CD4-positive, alpha-beta T cell treated with Interleukin-15 for 4 hours (primary cell): ENCODE measurements around the gene SCAANT1.
A peak's percentile ranks its signal among the peaks of the same experiment; 100 is the strongest.

Experiments
- DNase-seq: peaks from one replicate; pipeline ENCODE4 v3.0.0-alpha.2; 2020; ENCODE audit warnings: low spot score

The SCAANT1 gene

GRCh38 chr3:63911873-63912767 is at the start of gene SCAANT1:
TSS of gene SCAANT1 (minus strand) at chr3:63912383.
- DNase-seq = peak; percentile 85

DNA sequence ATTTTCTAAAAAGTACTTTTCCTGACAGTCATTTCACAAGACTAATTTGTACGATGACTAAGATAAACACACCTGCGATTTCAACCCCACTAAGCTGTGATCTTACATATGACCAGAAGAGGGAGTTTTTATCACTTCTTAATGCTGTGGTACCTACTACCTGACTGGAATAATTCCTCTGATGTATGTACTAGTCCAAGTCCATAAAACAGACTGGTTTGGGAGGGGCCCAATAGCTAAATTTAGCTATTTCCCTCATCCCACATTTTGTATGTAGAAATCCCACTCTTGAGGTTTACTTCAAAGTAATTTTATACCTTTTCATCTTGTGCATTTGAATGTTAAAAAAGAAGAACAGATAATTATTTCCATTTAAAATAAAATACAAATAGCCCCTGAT is 49.7 kb upstream of the SCAANT1 start:
- peak; percentile 76 for DNase-seq

DNA sequence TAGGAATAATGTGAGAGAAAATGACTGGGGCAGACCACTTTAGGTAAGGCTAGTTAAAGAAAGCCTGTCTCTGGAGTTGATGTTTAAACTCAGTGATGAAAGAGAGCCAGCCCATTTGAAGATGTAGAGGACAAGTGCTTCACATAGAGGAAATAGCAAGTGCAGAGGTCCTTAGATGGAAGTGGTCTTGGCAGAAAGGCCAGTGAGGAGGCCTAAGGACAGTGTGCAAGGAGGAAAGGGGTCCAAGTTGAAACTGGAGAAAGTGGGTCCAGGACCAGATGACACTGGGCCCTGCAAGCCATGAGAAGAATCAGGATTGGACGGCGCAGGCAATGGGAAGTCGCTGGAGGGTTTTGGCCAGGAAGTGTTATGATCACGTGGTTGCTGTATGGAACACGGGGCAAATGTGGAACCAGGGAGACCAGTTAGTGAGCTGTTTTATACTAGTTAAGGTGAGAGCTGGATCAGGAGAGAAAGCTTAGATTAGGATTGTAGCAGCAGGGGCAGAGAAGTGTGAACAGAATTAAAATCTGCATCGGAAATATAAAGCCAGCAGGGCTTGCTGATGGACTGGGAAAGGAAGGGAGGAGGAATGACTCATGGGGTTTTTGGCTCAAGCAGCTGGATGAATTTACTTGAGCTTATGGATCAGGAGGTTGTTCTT is 48.0 kb upstream of the SCAANT1 start:
- DNase-seq = no peak

DNA sequence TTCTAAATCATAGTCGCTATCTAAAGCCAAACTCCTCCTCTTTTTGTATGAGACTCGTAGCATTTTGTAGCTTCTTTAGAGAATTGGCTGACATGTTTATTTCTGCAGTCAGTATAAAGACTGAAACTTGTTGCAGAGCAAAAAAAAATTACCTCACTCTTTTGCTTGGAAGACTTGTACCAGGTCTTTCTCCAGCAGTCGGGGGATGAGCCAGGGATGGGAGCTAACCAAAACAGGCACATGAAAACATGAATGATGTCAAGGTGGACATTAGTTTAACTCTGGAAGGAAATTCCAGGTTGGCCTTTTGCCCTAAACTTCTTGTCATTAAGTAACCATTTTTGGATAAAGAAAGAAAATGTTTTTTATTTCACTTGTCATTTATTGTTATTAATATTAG is 47.0 kb upstream of the SCAANT1 start:
- DNase-seq = no peak

- DNase-seq = no peak
These were observed 43.8 kb upstream of the SCAANT1 start for GRCh38 chr3:63955830-63956545.

DNA sequence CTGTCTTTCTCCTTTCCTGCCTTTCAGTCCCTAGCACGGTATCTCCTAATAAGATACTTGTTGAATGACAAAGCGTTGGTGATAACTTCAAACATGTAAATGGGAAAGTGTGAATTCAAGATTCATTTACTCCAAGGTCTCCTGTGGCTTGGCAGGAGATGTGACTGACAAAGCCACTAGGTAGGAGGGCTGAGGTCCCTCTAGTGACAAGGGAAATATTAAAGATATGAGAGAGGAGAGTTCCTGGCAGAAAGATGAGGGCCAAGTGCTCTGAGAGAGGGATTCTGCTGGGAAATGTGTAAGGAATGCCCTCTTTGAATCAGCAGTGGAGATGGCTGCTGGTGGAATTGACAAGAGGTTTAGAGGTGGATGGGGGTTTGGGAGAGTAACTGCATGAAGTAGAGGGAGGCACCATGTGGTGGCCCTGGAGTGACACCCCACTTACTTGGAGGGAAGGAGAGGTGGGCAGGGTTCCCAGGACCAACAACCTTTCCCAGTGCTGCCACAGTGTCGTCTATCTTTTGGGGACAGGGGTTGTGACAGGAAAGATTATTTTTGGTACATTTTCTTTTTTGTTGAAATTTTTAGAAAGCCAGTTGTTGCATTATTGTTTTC is 43.0 kb upstream of the SCAANT1 start:
- DNase-seq = no peak

DNA sequence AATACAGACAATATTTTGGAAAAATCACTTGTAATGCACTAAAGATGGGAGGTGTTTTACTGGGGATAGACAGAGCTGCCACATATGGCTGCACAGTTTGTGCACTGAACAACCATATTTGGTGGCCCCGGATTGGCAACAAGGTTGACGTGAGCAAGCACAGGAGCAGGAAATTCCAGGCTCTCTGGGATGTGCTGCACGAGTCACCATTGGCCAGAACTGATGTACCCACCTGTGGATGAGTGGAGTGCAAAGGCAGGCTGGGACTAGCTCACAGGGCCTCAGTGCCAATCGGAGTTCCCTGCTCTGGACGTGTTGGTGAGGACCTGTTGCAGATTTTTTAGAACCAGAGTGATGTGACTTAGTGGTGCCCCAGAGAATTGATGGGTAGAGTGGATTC is 42.0 kb upstream of the SCAANT1 start:
- no peak for DNase-seq

DNA sequence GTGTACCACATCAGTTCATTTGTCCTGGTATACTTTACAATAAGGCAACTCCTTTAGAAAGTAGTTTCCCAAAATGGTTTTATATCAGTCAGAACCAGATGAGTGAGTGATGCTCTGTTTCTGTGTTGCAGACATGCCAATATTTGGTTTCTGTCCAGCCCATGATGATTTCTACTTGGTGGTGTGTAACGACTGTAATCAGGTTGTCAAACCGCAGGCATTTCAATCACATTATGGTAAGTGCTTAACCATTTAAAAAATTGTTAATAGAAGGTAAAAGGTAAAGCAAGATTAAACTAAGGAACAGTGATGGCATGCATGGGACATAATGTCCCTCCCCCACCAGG is 40.0 kb upstream of the SCAANT1 start:
- DNase-seq = no peak

GRCh38 chr3:63951492-63952247 is 39.5 kb upstream of the SCAANT1 start:
- DNase-seq = no peak

DNA sequence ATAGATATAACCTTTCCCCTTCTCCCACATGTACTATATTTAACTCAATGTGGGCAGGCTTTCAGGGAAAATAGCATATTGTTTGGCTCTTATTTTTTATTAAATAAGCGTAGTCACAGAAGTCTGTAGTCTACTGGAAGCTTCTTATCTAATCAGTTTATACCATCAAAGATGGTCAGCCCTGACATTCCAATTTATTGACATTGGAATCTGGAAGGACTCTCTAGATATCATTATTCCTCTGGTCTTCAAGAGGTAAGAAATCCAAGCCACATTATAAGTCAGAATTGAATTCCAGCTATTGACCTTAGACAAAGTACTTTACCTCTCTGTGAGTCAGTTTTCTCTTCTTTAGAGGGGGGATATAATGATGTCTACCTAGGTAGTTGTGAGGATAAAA is 38.5 kb upstream of the SCAANT1 start:
- no peak for DNase-seq

DNA sequence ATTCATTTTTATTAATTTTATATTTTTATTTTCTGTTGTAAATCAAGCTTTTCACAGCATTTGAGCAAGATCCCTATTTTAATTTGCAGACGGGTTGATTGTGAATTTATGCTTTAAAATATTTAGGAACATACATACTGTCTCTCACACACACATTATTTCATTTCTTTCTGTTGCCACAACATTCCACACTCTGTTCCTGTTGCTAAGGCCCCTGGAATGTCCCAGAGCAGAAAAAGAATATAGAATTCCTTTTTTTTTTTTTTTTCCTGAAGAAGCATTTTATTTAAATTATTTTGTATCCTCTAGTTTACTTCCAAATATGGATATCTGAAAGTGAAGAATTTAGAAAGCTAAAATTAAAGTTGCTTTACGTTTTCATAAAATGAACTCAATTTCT is 36.8 kb upstream of the SCAANT1 start:
- no peak for DNase-seq

DNA sequence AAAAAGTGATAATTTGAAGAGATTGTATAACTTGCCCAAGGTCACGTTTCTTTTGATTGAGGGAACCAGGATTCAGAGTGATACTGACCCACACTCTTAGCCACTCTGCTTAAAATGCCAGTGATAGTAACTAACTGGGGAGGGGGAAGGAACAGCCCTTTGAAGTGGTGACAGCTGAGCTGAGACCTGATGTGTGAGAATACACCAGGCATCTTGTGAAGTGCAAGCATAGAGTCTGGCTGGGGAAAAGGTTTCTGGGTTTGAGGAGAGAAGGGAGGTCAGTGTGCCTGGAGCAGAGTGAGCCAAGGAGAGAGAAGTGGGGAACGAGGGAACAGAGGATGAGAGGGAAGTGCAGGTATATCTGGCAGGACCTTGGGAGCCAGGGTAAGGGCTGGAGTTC is 35.4 kb upstream of the SCAANT1 start:
- DNase-seq = no peak

- DNase-seq = no peak
These were observed 34.6 kb upstream of the SCAANT1 start for GRCh38 chr3:63946753-63947152.

- DNase-seq = no peak
These were observed 33.4 kb upstream of the SCAANT1 start for GRCh38 chr3:63945558-63946096.

DNA sequence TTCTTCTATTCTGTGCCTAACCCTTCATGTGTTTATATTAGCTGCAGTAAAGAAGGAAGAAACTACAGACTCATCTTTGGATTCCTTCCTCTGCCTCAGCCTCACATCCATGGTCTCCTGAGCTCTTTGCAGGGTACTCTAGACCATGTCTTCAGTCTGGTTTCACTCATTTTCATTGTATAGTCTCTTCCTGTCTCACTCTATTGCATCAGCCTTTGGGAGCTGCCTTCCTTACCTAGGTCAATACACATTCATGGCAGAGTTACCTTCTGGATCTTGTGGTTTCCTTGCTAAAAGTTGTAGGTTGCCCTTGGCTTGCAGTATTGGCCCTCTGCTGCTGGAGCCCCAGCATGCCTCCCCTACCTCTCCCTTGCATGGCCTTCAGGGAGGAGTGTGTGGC is 31.5 kb upstream of the SCAANT1 start:
- DNase-seq = no peak

GRCh38 chr3:63942528-63942927 is 30.3 kb upstream of the SCAANT1 start:
- no peak for DNase-seq

- DNase-seq = no peak
These were observed 28.2 kb upstream of the SCAANT1 start for GRCh38 chr3:63940389-63940757.

DNA sequence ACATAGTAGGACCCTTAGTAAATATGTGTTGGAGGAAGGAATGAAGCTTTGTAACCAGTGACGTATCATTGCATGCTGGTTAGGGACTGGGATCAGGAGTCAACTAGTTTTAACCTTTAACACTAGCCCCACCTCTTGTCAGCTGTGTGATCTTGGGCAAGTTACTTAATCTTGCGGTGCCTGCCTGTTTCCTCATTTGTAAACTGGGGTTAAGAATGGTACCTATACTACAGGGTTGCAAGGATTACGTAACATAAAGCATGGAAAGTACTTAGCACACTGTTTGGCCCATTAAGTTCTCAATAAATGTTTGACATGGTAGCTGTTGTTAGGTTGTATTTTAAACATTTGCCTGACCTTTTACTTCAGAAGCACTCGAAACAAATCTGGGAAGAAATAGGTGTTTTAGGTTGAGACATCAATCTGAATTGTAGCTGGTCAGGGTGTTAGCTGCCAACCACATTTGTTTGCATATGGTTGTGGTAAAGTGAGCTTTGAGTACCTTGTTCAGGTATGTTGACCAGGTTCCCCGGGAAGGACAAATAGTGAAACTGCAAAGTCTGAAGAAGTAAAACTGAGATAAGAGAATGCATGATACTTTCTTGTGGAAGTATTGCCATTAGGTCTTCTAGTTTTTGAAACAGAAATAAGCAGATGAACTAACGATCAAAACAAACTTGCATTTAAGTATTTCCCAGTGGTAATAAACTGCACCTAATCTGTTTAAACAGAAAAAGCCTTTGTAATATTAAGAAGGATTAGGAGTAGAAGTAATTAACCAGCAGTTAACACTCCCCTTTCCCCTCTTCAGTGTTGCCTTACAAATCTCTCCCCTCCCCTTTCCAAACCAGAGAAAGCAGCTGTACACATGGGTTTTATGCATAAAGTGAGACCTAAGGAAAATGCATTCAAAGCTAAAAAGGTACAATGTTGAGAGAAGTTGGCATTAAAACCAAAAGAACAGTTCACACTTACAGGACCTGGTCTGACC is 25.8 kb upstream of the SCAANT1 start:
- DNase-seq = peak; percentile 22

DNA sequence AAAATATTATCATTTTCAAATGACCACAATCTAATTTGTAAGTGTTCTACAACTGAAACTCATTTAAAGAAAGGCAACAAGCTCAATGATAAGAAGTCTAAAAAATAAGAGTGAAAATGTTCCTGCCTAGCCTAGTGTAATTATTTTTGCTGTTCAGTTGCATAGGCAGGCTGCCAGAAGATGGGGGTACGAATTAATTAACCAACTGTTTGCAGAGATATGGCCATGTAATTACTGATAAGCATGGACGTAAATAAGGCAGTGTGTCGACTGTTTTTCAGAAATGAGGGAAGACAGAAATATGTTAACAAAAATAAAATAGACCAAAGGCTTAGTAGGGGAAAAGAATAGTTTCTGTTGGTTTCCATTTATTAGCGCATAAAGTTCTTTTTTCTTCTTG is 24.7 kb upstream of the SCAANT1 start:
- DNase-seq = no peak
